Effector memory CD4-positive, alpha-beta T cell (primary cell): ENCODE data around the gene CTNND2.

Experiments used
- DNase-seq, 3 donors: peaks; one replicate each; pipeline ENCODE4 v3.0.0-alpha.2; 2020
- H3K27ac ChIP-seq: 2 replicates; pipeline ENCODE4 v1.7.0; 2013; ENCODE audit warnings: mild to moderate bottlenecking, low read length, moderate library complexity; ENCODE audit not compliant: insufficient read depth, poor library complexity, severe bottlenecking
- H3K27me3 ChIP-seq: replicated peaks from 2 replicates; pipeline ENCODE4 v1.7.0; 2013; ENCODE audit warnings: mild to moderate bottlenecking, low read length; ENCODE audit not compliant: insufficient read depth, control insufficient read depth, poor library complexity, severe bottlenecking
- H3K36me3 ChIP-seq: 2 replicates; pipeline ENCODE4 v1.7.0; 2013; ENCODE audit warnings: mild to moderate bottlenecking, low read length, moderate library complexity; ENCODE audit not compliant: control insufficient read depth, insufficient read depth
- H3K4me1 ChIP-seq: 2 replicates; pipeline ENCODE4 v1.7.0; 2013; ENCODE audit warnings: low read length, mild to moderate bottlenecking; ENCODE audit not compliant: control insufficient read depth, insufficient read depth, poor library complexity, severe bottlenecking
- H3K4me3 ChIP-seq: 2 replicates; pipeline ENCODE4 v1.7.0; 2013; ENCODE audit warnings: low read length, low read depth, mild to moderate bottlenecking; ENCODE audit not compliant: insufficient read depth, poor library complexity, severe bottlenecking
- H3K9me3 ChIP-seq: 2 replicates; pipeline ENCODE4 v1.7.0; 2013; ENCODE audit warnings: mild to moderate bottlenecking, low read length, moderate library complexity; ENCODE audit not compliant: control insufficient read depth

Gene CTNND2

GRCh38 chr5:11378461-11378860 lies 525.8 kb downstream of the CTNND2 start:
- no peak for DNase-seq
- Histone ChIP-seq H3K27me3 (no peaks in the 10 kb centered on the region), H3K27ac (no peak overlapping the region), H3K36me3 (no peaks in the 10 kb centered on the region), H3K4me1 (no peaks in the 10 kb centered on the region), H3K4me3 (no peak overlapping the region), H3K9me3 (no peaks in the 10 kb centered on the region)

- no peak overlapping the region for H3K4me3 ChIP-seq
- H3K27me3 ChIP-seq, result no peaks in the 10 kb centered on the region
- H3K36me3 ChIP-seq, result no peaks in the 10 kb centered on the region
- no peaks in the 10 kb centered on the region for H3K9me3 ChIP-seq
- no peak for DNase-seq
- no peak overlapping the region for H3K27ac ChIP-seq
- no peaks in the 10 kb centered on the region for H3K4me1 ChIP-seq
These were observed 526.4 kb downstream of the CTNND2 start for GRCh38 chr5:11377896-11378295.

- no peak overlapping the region for H3K4me3 ChIP-seq
- no peak for DNase-seq
- no peaks in the 10 kb centered on the region for H3K9me3 ChIP-seq
- no peaks in the 10 kb centered on the region for H3K4me1 ChIP-seq
- no peaks in the 10 kb centered on the region for H3K27me3 ChIP-seq
- H3K36me3 ChIP-seq, result no peaks in the 10 kb centered on the region
- H3K27ac ChIP-seq, result no peak overlapping the region
These were observed 532.1 kb downstream of the CTNND2 start for GRCh38 chr5:11372191-11372590.

GRCh38 chr5:11371021-11371420 lies 533.2 kb downstream of the CTNND2 start:
- H3K36me3 ChIP-seq, result no peaks in the 10 kb centered on the region
- H3K27ac ChIP-seq, result no peak overlapping the region
- no peak overlapping the region for H3K4me3 ChIP-seq
- DNase-seq, result no peak
- H3K9me3 ChIP-seq, result no peaks in the 10 kb centered on the region
- H3K27me3 ChIP-seq, result no peaks in the 10 kb centered on the region
- no peaks in the 10 kb centered on the region for H3K4me1 ChIP-seq

GRCh38 chr5:11364531-11364930 lies 539.7 kb downstream of the CTNND2 start:
- Histone ChIP-seq H3K27me3 (peaks cover 5% of the 10 kb centered on the region), H3K4me1 (no peaks in the 10 kb centered on the region), H3K4me3 (no peak overlapping the region), H3K27ac (no peak overlapping the region), H3K36me3 (no peaks in the 10 kb centered on the region), H3K9me3 (no peaks in the 10 kb centered on the region)
- DNase-seq, result no peak

- no peak overlapping the region for H3K27ac ChIP-seq
- no peaks in the 10 kb centered on the region for H3K4me1 ChIP-seq
- H3K4me3 ChIP-seq, result no peak overlapping the region
- H3K9me3 ChIP-seq, result no peaks in the 10 kb centered on the region
- H3K36me3 ChIP-seq, result no peaks in the 10 kb centered on the region
- H3K27me3 ChIP-seq, result peaks cover 5% of the 10 kb centered on the region
- DNase-seq, result no peak
These were observed 540.5 kb downstream of the CTNND2 start for GRCh38 chr5:11363631-11364178.

GRCh38 chr5:11361768-11362167 lies 542.5 kb downstream of the CTNND2 start:
- H3K4me3 ChIP-seq, result no peak overlapping the region

GRCh38 chr5:11357928-11358327 lies 546.3 kb downstream of the CTNND2 start:
- no peaks in the 10 kb centered on the region for H3K9me3 ChIP-seq
- no peak overlapping the region for H3K4me3 ChIP-seq
- H3K27ac ChIP-seq, result no peak overlapping the region
- no peaks in the 10 kb centered on the region for H3K36me3 ChIP-seq
- no peaks in the 10 kb centered on the region for H3K27me3 ChIP-seq
- no peak for DNase-seq
- H3K4me1 ChIP-seq, result no peaks in the 10 kb centered on the region

More at GRCh38 chr5:11361768-11362167, 542.5 kb downstream of the CTNND2 start:
- H3K36me3 ChIP-seq, result no peaks in the 10 kb centered on the region
- DNase-seq, result no peak
- H3K27me3 ChIP-seq, result peaks cover 5% of the 10 kb centered on the region
- H3K4me1 ChIP-seq, result no peaks in the 10 kb centered on the region
- H3K9me3 ChIP-seq, result no peaks in the 10 kb centered on the region
- H3K27ac ChIP-seq, result no peak overlapping the region

GRCh38 chr5:11355491-11355890 lies 548.8 kb downstream of the CTNND2 start:
- H3K4me1 ChIP-seq, result no peaks in the 10 kb centered on the region
- no peak for DNase-seq
- no peaks in the 10 kb centered on the region for H3K27me3 ChIP-seq
- H3K36me3 ChIP-seq, result no peaks in the 10 kb centered on the region
- H3K4me3 ChIP-seq, result no peak overlapping the region
- no peaks in the 10 kb centered on the region for H3K9me3 ChIP-seq
- no peak overlapping the region for H3K27ac ChIP-seq

GRCh38 chr5:11346336-11346735 lies 557.9 kb downstream of the CTNND2 start:
- H3K27me3 ChIP-seq, result no peaks in the 10 kb centered on the region
- H3K9me3 ChIP-seq, result no peaks in the 10 kb centered on the region
- no peak for DNase-seq
- H3K36me3 ChIP-seq, result no peaks in the 10 kb centered on the region
- no peak overlapping the region for H3K4me3 ChIP-seq
- no peak overlapping the region for H3K27ac ChIP-seq
- H3K4me1 ChIP-seq, result no peaks in the 10 kb centered on the region
